ENCODE data around the gene TRIM33.
"Not testable (repeated sequence)": the region's sequence is repeated elsewhere in the genome, so short reads cannot be mapped to it uniquely, and the experiment has no call there.

TRIM33 gene

GRCh38 chr1:114418948-114419347 lies 92.1 kb downstream of the TRIM33 start:
- not testable (repeated sequence) for DNase-seq (ENCODE audit: low read depth)

DNA sequence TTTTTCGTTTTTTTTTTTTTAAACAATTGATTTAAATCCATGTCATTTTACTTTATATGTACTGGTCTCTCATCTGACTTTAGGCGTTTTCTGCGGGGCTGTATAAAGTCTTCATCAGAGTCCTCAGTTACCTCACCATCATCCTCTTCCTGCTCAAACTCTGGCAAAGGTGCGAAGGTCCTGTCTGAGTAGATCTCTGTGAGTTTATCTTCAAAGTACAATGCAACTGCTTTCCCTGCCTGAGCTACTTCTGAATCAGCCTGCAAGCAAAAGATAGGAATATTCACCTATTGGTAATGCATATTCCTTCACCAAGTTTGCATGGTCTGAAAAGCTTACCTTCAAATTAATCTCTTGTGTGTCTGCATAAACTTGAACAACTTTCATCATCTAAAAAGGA lies 113.4 kb downstream of the TRIM33 start:
- DNase-seq (ENCODE audit: low read depth) = no peak

- no peak for DNase-seq (ENCODE audit: low read depth)
Observed at GRCh38 chr1:114395863-114396262, 115.1 kb downstream of the TRIM33 start.

GRCh38 chr1:114390960-114391359 lies 120.0 kb downstream of the TRIM33 start:
- no peak for DNase-seq (ENCODE audit: low read depth)

DNA sequence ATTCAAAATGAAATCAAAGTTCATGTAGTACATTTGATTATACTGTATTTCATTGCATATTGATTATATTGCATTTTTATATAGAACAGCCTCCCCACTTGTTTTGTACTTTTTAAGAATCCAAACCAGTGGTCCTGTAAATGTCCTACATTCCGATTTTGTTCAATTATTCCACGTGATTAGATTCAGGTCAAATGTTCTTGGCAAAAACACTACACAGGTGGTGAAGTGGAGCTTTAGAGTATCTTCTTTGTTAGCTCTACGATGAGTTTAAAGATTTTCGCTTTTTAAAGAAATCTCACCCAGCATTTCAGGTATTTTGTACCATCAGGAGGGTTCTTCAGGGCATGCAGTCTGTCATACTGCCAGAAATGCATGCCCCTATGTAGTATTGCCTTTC lies 120.6 kb downstream of the TRIM33 start:
- DNase-seq (ENCODE audit: low read depth) = no peak

DNA sequence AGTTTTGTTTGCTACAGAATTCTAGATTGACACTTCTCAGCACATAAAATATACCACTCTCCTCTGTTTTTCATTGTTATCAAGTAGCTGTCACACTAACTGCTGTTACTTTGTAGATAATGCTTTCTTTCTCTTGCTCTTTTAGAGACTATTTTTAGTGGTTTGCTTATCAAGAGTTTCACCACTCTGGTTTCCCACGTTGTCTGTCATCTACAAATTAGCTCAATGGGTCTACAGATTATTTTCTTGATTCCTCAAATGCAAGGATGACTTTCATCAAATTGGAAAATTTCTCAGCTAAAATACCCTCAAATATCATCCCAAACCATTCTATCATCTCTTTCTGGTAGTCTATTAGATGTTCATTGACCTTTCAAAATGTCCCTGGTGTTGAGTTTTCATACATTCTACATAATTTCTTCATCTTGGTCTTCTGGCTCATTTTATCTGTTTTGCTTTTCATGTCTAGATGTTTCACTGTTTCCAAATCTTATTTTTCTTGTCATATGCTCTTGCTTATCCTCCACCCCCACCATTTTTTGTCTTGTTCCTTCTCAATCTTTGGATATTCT lies 122.5 kb downstream of the TRIM33 start:
- no peak for DNase-seq (ENCODE audit: low read depth)

GRCh38 chr1:114387585-114387984 lies 123.4 kb downstream of the TRIM33 start:
- not testable (repeated sequence) for DNase-seq (ENCODE audit: low read depth)

DNA sequence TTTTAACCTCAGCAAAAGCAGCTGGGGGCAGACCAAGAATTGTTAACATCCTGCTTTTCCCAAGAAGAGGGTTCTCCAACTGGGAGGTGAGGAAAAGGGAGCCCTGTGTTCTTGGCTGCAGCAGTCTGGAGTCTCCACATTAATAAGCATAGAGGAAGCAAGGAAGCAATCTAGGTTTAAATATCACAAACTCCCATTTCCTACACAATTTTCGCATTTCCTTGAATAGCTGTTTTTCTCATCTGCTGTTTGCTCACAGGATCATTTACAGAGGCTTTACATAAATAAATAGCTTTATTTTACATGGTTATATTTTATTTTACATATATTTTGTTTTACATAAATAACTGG lies 124.0 kb downstream of the TRIM33 start:
- DNase-seq (ENCODE audit: low read depth) = no peak

DNA sequence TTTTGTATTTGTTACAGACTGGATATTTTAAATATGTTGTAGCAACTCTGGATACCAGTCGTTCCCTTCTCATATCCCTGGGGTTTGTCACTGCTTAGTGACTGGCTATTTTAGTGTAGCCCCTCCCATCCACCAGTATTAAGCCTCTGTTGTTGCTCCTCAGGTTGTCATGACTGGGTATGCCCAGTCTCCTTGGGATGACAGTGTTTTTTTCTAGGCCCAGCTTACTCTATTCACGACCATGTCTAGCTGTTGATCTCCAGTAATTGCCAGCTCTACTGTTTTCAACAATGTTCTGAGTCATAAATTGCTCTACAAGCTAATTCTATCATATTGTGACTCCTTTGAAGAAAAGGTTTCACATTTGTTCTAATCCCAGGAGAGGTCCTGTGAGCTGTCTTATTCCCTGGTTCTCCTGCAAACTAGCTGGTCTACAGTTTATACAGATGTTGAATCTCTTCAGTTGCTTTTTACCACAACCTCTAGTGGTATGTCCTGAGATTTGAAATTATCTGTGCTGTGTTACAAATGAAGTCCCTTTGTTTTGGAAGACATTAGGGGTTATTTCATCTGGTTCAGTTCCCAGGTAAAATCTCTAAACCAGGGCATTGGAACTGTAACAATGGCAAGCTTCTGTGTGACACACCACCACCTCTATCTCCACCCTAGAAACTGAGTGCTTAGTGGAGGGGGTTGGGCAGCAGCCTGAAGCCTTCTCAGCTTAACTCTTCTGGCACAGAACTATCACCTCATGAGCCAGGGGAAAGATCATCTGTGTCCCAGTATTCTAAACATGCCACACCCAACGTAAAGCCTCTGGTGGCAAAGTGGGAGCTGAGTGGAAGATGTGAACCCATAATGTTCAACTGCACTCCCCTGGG lies 124.6 kb downstream of the TRIM33 start:
- DNase-seq (ENCODE audit: low read depth) = no peak

DNA sequence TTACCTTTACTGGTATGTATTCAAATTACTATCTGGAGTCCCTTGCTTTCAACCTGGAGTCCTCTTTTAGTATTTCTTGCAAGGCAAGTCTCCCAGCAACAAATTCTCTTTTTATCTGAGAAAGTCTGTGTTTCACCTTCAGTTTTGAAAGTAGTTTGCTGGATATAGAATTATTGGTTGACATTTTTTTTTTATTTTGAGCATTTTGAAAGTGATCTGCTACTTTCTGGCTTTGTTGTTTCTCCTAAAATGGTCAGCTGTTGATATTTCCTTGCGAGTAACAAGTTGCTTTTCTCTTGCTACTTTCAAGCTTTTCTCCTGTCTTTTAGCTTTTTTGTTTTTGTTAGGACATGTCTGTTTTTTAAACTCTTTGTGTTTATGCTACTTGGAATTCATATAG lies 126.1 kb downstream of the TRIM33 start:
- DNase-seq (ENCODE audit: low read depth) = no peak

GRCh38 chr1:114379987-114380386 lies 131.0 kb downstream of the TRIM33 start:
- no peak for DNase-seq (ENCODE audit: low read depth)

GRCh38 chr1:114379358-114379757 lies 131.6 kb downstream of the TRIM33 start:
- no peak for DNase-seq (ENCODE audit: low read depth)

DNA sequence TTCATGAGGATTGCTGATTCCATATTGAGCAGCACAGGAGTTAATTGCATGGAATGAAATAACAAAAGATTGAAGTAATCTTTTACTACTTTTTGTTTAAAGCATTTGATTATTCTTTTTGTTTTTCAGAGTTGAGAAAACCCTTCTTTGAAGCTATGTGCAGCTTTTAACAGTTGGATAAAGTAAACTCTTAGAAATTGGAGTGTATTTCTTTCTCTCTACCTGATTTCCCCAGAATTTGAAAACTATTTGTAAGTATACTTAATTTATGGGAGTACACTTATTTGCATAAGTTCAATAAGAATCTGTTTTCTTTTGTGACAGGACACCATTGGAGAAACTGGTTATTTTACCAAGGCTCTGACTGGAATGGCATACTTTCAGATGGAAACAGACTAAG lies 133.6 kb downstream of the TRIM33 start:
- DNase-seq (ENCODE audit: low read depth) = no peak

GRCh38 chr1:114369930-114370329 lies 141.1 kb downstream of the TRIM33 start:
- no peak for DNase-seq (ENCODE audit: low read depth)

DNA sequence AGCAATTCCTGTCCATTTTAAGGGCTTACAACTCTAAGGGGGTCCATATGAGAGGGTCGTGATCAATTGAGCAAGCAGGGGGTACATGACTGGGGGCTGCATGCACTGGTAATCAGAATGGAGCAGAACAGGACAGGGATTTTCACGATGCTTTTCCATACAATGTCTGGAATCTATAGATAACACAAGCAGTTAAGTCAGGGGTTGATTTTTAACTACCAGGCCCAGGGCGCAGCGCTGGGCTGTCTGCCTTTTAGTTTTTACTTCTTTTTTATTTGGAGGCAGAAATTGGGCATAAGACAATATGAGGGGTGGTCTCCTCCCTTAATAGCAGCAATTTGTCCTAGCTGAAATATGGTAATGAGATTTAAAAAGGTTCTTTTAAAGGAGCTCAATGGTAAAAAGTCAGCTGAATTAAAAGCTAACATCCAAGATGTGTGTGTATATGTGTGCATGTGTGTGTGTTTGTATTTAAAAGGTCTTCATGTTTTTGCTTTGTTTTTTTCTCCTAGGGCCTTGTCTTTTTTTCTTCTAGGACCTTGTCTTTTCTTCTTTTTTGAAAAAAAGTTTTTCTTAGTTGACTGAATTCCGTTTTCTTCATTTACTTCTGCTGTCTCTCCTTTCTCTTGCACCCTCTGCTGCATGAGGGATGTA lies 141.6 kb downstream of the TRIM33 start:
- DNase-seq (ENCODE audit: low read depth) = not testable (repeated sequence)

GRCh38 chr1:114368560-114369255 lies 142.3 kb downstream of the TRIM33 start:
- no peak for DNase-seq (ENCODE audit: low read depth)

DNA sequence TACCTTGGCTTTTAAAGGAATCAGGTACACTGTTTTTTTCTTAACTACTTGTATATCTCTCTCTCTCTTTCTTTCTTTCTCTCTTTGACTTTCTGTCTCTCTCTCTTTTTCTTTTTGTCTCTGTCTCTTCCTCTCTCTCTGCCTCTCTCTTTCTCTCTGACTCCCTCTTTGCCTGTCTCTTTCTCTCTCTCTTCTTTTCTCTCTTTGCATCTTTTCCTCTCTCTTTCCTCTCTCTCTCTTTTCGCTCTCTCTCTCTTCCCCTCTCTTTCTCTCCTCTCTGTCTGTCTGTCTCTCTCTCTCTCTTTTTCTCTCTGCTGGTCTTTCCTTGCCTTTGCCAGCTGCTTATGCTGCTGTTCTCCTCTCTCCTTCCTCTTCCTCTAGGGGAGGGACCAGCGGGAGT lies 143.2 kb downstream of the TRIM33 start:
- DNase-seq (ENCODE audit: low read depth) = no peak

DNA sequence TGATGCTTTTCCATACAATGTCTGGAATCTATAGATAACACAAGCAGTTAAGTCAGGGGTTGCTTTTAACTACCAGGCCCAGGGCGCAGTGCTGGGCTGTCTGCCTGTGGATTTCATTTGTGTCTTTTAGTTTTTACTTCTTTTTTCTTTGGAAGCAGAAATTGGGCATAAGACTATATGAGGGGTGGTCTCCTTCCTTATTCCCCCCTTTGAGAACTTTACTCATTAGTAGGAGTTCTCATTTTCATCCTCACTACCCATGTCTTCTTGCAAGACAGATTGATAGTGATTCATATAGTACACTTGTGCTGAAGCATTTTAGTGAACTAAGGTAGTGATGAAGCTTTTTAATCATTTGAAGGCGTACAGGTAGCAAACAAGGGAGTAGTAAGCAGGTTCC lies 147.8 kb downstream of the TRIM33 start:
- not testable (repeated sequence) for DNase-seq (ENCODE audit: low read depth)

- DNase-seq (ENCODE audit: low read depth) = no peak
Observed at GRCh38 chr1:114359791-114360190, 151.2 kb downstream of the TRIM33 start.

DNA sequence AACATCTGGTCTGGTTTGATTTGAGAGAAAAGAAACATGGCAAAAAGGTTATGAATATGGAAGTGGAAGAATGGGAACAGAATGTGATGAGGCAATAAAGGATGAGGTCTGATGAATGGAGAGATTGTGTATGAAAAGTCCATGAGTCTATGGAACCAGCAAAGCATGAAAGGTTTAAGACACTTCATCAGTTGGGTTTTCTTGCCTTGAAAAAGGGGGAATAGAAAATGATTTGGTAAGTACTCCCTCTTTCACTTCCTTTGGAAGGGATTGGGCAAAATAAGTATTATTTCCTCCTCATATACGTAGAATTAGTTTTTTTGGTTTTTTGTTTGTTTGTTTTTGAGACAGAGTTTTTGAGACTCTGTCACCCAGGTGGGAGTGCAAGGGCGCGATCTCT lies 155.8 kb downstream of the TRIM33 start:
- no peak for DNase-seq (ENCODE audit: low read depth)

GRCh38 chr1:114353262-114353661 lies 157.7 kb downstream of the TRIM33 start:
- no peak for DNase-seq (ENCODE audit: low read depth)

DNA sequence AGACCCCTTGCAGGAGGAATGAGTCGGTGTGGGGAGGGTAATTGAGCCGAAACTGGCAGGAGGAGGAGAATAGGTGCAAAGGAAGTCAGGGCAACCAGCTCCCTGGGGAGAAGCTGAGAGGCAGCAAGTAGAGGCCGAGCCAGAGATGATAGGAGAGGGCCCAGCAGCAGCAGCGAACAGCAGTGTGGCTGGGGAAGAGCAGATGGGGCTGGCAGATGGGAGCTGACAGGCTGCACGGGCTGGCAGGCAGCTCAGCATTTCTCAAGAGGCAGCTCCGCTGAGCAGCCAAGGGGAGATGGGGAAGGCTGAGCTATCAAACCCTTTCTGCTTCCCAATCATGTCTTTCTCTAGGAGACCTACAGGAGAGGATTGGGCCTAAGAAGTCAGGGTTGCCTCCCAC lies 158.2 kb downstream of the TRIM33 start:
- DNase-seq (ENCODE audit: low read depth) = no peak
